Transverse colon (tissue), 4 donors: ENCODE results near the gene HAND2.

Source experiments
- CTCF ChIP-seq, 5 experiments: fragments of 200-600 bp in 3 of 5; fragments of 450-650 bp in 2 of 5; sonication (generic) in 3 of 5; IDR thresholded peaks; 1 replicate in 2 of 5; 2 replicates in 3 of 5; pipeline ENCODE4 v1.5.1; 2016 to 2017; ENCODE audit warnings: antibody characterized with exemption in 5 of 5, inconsistent platforms in 3 of 5, mild to moderate bottlenecking in 2 of 5, moderate library complexity in 1 of 5
- EP300 ChIP-seq: sonication (generic); formaldehyde crosslinking; IDR thresholded peaks from one replicate; pipeline ENCODE4 v1.6.1; 2017; ENCODE audit warnings: antibody characterized with exemption, low read depth
- POLR2A ChIP-seq: fragments of 450-650 bp; IDR thresholded peaks from one replicate; pipeline ENCODE4 v1.6.1; 2016; ENCODE audit warnings: antibody characterized with exemption, mild to moderate bottlenecking, moderate library complexity
- POLR2AphosphoS5 ChIP-seq, 3 donors: sonication (generic); formaldehyde crosslinking; IDR thresholded peaks; one replicate each; pipeline ENCODE4 v1.6.1; 2016; ENCODE audit warnings: antibody characterized with exemption in 3 of 3

- TF ChIP-seq CTCF (IDR thresholded peaks at IDR 0.05): no peak
- no peak for TF ChIP-seq POLR2A
- TF ChIP-seq POLR2AphosphoS5 (IDR thresholded peaks at IDR 0.05): no peak
- TF ChIP-seq EP300: no peak
These were observed 23.3 kb downstream of the HAND2 start for GRCh38 chr4:173506597-173507211.
